KOPT-K1 (cell line): ENCODE measurements around the gene CABLES2.

ENCODE experiments used
- H3K27ac ChIP-seq: fragments of 200-600 bp; sonication (generic); 2 replicates; pipeline ENCODE4 v1.5.1; 2016; ENCODE audit warnings: antibody characterized with exemption, mild to moderate bottlenecking, low read depth, low read length; ENCODE audit not compliant: poor library complexity, severe bottlenecking
- H3K36me3 ChIP-seq: fragments of 200-600 bp; sonication (generic); 2 replicates; pipeline ENCODE4 v1.5.1; 2017; ENCODE audit warnings: antibody characterized with exemption, mild to moderate bottlenecking, low read length, moderate library complexity; ENCODE audit not compliant: insufficient read depth
- H3K9me3 ChIP-seq: fragments of 200-600 bp; sonication (generic); 2 replicates; pipeline ENCODE4 v1.5.1; 2017; ENCODE audit warnings: antibody characterized with exemption, low read length, mild to moderate bottlenecking; ENCODE audit not compliant: insufficient read depth, poor library complexity, severe bottlenecking

Gene CABLES2

DNA sequence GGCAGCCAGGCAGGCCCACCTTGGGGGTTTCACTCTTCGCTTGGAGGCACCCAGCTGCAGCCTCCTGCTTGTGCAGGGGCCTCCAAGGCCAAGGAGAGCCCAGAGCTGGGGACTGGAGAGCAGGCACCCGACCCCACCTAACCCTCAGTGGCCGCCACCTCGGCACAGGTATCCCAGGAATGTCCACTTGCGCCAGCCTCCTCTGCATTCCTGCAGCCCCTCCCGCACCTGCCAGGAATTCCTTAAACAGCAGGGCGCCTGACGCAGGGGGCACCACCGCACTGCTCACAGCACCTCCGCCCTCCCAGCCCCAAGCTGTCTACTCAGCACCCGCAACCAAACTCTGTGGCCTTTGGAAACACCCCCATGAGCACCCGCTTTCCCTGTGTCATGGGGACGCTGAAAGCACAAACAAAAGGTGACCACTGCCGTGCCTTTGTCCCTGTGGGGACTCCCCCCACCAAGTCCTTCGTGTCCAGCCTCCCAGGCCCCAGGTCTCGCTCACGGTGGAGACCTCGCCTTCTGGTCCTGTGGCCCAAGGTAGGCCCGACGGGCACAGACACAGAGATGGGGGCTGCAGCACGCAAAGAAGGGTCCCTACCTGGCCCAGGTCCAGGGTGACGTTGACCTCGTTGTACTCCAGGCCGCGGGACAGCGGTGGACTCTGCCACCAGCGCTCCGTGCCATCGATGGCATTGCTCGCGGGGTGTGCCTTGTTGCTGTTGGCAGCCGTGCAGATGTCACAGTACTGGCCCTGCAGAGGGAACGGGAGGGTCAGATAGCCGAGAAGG, 45.1 kb downstream of the CABLES2 start:
- no peaks in the 10 kb centered on the region for H3K9me3 ChIP-seq
- H3K27ac ChIP-seq, result no peak overlapping the region
- no peaks in the 10 kb centered on the region for H3K36me3 ChIP-seq

DNA sequence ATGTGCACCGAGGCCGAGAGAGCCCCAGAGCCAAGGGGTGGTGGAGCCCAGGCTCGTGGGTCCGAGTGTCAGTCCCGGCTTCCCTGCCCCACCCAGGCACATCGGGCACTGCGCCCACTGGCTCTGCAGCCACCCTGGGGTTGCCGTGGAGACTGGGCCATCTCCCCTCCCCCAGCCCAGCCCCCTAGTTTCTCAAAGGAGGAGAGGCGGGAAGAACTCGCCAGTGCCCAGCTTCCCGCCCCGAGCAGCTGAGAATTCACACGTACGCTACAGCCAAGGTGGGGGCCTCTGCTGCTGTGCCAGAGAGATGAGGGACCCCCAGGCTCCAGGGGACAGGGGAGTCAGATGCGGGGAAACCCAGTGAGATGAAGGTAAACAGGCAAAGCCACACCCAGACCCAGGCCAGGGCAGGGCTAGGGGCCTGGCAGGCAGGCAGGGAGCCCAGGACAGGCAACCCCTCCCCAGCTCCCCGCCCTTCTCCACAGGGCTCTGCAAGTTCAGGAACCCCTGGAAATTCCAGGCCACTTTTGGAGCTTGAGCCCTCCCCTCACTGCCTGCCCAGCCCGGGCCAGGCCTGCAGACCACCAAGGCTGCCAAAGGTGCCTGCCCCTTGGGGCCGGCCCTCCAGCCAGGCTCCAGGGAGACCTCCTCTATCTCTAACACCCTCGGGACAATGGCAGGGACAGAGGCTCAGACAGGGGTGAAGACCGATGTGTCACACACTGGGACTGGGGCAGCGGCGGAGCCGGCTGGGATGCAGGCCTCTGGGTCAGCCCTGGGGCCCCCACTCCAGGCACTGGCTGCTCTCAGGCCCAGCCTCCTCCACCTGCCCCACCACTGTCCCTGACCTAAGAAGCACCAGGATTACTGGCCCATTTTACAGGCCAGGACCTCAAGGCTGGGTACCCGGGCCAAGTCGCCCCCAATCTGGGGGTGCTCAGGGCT, 46.0 kb downstream of the CABLES2 start:
- H3K36me3 ChIP-seq, result no peaks in the 10 kb centered on the region
- H3K27ac ChIP-seq, result no peak overlapping the region
- no peaks in the 10 kb centered on the region for H3K9me3 ChIP-seq

DNA sequence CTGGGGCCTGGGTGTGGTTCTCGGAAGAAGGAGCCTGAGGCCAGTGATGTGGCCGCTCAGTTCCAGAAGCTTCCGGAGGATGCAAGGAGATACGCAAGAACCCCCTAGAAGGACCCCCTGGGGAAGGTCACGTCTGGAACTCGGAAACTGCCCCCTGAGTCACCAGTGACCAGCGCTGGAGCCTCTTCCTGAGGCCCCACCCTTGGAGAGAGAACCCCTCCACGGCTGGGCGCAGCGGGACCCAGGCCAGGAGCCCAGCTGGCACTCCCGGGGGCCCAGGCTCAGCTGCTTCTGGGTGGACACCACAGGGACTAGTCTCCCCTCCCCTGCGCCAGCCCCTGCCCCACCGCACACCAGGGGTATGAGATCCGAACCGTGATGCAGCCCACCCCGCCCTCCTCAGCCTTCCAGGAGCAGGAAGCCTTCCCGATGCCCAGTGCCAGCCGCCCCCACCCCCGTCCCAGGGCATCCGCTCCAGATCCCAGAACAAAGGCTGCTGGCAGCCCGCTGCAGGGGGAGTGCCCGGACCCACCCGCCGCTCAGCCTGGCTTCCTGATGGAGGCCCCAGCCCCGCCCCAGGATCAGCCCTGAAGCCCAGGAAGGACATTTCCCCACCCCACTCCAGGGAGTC, 47.5 kb downstream of the CABLES2 start:
- no peaks in the 10 kb centered on the region for H3K36me3 ChIP-seq
- no peak overlapping the region for H3K27ac ChIP-seq
- no peaks in the 10 kb centered on the region for H3K9me3 ChIP-seq

DNA sequence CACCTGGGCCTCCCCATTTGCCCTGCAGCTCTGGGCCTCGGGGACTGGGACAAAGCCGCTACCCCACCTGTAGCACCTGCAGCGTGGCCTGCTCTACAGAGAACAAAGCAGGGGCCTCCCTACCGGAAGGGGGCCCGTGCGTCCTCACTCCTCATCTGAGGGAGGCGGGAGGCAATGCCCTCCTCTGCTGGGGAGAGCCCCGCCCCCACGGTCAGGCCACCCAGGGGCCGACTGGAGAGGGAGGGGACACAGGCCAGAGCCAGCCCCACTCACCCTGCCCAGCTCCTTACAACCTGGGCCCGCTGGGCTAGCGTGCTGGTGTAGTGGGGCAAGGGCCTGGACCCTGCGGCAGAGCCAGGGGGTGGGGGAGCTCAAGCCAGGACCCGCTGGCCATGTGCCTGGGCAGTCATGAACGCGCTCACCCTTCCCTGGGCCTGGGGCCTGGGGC, 48.0 kb downstream of the CABLES2 start:
- Histone ChIP-seq H3K27ac (no peak overlapping the region), H3K9me3 (no peaks in the 10 kb centered on the region), H3K36me3 (no peaks in the 10 kb centered on the region)

DNA sequence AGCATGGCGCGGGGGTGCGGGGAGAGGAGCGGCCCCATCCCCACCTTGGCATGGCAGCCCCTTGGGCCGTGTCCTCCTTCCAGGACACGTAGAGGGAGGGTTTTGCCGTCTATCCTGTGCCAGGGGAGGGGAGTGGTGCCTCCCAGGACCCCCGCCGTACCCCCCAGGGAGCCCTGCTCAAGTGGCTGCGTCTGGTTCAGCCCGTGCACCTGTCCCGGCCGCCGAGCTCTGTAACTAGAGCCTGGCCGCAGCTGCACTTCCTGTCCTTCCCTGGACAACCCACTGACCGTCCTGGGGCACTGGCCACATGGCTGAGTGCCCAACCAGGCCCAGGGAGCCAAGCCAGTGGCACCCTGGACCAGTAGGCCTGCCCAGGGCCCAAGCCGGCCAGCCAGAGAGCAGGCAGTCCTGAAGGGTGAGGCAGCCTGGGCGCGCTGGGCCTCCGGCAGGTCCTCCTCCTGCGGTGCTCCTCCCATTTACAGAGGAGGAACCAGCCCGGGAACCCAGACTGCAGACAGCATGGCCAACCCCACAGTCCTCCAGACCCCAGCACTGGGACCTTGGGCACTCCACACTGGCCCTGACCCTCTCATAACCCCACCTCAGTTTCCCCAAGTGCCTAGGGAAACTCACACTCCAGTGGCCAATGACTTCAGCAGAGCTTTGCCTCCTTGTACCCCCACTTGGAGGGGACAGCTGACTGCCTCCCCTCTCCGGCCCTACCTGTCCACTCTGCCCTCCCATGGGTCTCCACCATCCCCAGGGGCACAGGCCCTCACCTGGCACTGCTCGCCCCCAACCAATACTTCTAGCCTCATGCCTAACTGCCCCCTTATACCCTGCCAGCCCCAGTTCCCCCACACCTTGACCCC, 48.7 kb downstream of the CABLES2 start:
- H3K27ac ChIP-seq, result no peak overlapping the region
- no peaks in the 10 kb centered on the region for H3K36me3 ChIP-seq
- no peaks in the 10 kb centered on the region for H3K9me3 ChIP-seq

DNA sequence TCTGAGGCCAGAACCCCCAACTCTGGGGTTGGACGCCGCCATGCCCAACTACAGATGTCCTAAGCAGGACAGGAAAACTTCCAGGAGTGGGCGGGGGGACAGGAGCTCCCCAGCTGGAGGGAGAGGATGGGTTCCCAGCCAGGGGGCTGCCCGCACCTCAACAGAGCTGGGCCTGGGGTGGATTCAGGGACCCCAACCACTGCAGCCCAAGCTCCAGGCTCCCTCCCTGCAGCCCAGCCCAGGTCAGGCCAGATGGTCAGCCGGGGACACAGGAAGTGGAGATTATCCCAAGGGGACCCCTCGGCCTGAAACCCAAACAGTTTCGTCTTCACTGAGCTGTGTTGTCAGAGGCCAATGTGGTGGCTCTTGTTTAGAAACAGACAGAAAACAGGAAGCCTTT, 49.4 kb downstream of the CABLES2 start:
- Histone ChIP-seq H3K27ac (no peak overlapping the region), H3K9me3 (no peaks in the 10 kb centered on the region), H3K36me3 (no peaks in the 10 kb centered on the region)

DNA sequence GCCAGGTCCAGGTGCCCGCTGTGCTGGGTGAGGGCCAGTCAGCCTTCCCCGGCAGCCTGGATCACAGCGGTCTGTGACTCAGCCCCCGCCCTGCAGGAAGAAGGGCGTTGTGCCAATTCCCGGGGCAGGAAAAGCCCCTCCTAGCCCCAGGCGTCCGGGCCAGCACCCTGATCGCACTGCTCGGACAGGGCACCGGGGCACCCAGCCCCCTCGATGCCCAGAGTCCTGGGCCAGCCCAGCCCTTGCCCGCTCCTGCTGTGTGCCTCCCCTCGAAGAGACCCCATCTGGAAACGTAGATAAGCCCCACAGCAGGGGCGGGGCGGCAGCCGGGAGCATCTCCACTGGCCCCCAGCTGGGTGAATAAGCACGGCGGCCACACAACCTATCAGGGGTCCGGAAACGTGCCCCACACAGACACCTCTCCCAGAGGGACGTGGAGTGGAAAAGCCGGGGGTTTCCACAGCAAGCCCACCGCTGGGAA, 49.9 kb downstream of the CABLES2 start:
- no peaks in the 10 kb centered on the region for H3K9me3 ChIP-seq
- no peaks in the 10 kb centered on the region for H3K36me3 ChIP-seq
- no peak overlapping the region for H3K27ac ChIP-seq

DNA sequence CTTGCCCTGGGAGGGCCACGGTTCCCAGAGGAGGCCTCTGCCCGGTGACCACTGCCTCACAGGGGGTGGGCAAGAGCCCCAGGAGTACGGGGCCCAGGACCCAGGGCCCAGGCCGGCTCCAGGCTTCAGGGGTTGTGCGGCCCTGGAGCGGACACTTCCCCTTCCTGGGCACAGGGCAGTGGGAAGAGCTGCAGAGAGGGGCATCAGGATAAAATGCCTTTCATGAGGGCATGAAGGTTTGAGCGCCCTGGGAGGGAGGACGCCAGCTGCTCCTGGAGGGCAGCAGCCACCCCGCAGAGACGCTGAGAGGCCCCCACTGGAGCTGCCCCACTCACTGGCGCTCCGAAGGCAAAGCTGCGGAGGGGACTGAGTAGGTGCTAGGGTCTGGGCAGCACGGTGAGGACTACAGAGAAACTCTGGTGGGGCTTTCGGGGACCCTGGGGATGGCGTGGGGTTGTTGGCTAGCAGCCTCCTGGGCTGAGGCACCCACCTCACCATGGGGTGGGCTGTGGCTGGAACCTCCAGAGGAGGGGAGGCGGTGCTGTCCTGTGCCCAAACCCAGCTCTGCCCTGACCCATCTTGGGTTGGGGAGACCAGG, 50.4 kb downstream of the CABLES2 start:
- no peaks in the 10 kb centered on the region for H3K36me3 ChIP-seq
- no peak overlapping the region for H3K27ac ChIP-seq
- H3K9me3 ChIP-seq, result no peaks in the 10 kb centered on the region

DNA sequence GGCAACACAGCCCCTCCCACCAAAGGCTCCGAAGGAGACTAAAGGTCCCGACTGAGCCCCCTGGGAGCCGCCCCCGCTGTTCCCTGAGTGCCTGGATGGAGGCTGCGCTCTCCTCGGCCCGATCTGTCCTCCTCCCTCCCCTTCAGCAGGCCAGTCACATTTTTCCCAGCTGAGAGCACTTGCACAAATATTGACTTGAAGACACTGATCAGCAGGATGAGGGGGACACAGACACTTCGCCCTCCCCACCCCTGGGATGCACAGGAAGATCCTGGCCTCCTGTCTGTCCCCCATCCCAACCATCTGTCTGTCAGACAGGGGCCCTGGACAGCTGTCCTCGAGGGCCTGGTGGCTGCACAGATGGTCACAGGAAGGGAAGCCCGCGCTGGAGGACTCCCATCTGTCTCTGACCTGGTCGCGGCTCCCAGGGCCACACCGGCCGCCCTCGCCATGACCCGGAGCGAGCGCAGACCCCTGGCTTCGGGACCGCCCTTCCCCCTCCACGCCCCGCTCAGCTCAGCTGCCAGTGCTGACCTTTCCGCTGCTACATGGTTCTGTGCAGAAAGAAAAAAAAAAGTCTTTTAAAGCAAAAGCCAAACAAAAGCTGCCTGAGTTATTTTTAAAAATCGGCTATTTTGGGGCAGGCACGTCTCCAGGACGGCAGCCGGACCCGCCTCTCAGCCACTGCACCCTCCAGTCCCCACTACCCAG, 51.1 kb downstream of the CABLES2 start:
- Histone ChIP-seq H3K27ac (no peak overlapping the region), H3K9me3 (no peaks in the 10 kb centered on the region), H3K36me3 (no peaks in the 10 kb centered on the region)

DNA sequence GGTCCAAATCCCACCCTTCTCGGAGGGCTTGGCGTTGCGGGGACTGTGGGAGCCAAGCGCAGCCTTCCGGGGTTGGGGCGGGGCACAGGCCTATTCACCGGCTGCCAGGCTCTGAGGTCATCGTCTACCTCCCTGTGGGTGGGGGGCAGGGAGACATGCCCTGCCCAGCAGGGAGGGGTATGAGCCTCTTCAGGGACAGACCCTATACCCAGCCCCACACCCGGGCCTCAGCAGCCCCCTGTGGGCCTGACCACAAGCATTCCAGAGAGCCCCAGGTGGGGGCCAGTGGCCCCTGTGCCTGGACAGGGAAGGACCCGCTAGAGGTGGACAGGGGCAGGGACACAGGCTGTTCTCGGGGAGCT, 51.6 kb downstream of the CABLES2 start:
- Histone ChIP-seq H3K36me3 (no peaks in the 10 kb centered on the region), H3K9me3 (no peaks in the 10 kb centered on the region), H3K27ac (no peak overlapping the region)

DNA sequence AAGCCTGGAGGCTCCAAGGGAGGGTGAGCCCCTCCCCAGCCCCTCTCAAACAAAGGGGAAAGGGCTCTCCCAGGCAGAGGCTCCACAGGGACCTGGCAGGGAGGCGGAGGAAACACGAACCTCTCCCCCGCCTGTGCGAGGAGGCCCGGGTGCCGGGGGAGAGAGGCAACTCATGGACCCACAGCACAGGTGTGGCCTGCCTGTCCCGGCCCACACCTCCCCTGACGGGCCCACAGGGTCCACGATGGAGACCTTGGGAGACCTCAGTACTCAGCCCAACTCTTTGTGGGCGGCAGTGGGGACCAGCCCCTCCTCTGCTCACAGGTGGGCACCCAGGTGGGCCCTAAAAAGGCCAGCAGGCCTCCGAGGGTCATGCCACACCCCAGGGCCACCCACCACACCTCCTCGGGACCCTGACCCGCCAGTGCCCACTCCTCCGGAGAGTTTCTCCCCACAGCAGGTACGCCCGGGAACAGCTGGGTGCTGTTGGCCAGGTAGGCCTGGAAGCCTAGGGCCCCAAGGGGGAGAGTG, 52.2 kb downstream of the CABLES2 start:
- Histone ChIP-seq H3K9me3 (no peaks in the 10 kb centered on the region), H3K27ac (no peak overlapping the region), H3K36me3 (no peaks in the 10 kb centered on the region)

DNA sequence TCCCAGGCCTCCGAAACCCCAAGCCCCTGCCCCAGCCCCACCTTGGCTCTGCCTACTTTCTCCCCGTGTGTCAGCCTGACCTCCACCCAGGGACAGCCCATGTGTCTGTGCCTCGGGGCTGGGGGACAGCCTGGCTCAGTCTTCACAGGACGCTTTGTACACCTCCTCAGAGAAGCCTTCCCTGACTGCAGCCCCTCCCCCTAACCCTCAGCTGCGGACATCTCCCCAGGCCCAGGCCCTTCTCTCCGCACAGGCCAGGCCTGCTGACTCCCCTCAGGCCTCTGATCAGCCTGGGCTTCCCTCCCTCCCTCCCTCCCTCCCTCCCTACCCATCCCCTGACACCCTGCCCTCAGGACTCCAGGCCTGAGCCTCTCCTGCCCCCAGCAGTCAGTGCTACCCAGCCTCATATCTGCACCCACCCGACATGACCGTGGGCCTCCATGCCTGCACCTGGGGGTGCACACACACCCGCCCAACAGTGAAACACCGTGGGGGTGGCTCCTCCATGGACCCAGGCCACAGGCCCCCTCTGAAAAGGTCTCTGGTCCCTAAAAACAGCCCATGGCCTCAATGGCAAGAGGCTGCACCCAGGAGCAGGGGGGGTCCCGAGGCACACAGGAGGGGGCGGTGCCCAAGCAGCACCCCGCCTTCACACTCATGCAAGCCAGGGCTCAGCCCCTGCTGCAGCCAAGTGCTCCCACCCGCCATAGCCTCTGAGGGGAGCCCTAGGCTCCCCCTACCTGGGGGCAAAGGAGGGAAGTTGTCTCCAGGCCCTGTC, 52.9 kb downstream of the CABLES2 start:
- no peak overlapping the region for H3K27ac ChIP-seq
- H3K36me3 ChIP-seq, result no peaks in the 10 kb centered on the region
- no peaks in the 10 kb centered on the region for H3K9me3 ChIP-seq
